GM06990 (cell line): ENCODE measurements around the gene ASAP2.

Experiments used
- DNase-seq: peaks from one replicate; pipeline ENCODE4 v3.0.0-alpha.2; 2011; ENCODE audit not compliant: insufficient read length; ENCODE audit errors: extremely low read depth
- H3K27me3 ChIP-seq: replicated peaks from 2 replicates; pipeline ENCODE4 v1.6.0; 2011; ENCODE audit warnings: low read length; ENCODE audit not compliant: control insufficient read depth, insufficient read depth
- H3K36me3 ChIP-seq: 2 replicates; pipeline ENCODE4 v1.5.1; 2011; ENCODE audit warnings: low read length; ENCODE audit not compliant: control insufficient read depth, insufficient read depth
- H3K4me3 ChIP-seq: replicated peaks from 2 replicates; pipeline ENCODE4 v1.5.1; 2011; ENCODE audit warnings: low read depth, mild to moderate bottlenecking, control low read depth, low read length
- TF ChIP-seq, protein P1 (sequence below): IDR thresholded peaks from 2 replicates; pipeline ENCODE4 v1.5.1; 2011; ENCODE audit warnings: low read length, control low read depth, mild to moderate bottlenecking, inconsistent platforms; ENCODE audit not compliant: insufficient read depth, poor library complexity, severe bottlenecking

Gene ASAP2

DNA sequence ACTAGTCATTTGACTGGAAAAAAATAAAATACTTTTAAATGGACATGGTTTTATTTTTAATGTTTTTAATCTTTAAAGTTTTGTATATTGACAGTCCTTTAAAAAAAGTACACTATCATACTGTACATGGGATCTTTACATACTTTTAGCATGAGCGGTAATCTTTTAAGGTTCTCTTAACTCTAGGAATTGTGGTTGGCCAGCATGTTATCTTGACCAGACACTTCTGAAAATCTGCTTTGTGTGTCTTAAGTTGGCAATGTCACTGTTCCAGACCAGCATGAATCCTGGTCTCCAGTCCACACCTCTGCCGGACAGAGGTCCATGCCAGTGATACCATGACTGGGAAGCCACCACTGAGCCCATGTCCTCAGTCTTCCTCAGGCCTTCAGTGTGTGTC lies 199.0 kb downstream of the ASAP2 start:
- Histone ChIP-seq H3K27me3 (no peaks in the 10 kb centered on the region), H3K36me3 (no peaks in the 10 kb centered on the region; the same call in 1 of the 2 replicates), H3K4me3 (no peak overlapping the region)
- TF ChIP-seq, protein P1, sequence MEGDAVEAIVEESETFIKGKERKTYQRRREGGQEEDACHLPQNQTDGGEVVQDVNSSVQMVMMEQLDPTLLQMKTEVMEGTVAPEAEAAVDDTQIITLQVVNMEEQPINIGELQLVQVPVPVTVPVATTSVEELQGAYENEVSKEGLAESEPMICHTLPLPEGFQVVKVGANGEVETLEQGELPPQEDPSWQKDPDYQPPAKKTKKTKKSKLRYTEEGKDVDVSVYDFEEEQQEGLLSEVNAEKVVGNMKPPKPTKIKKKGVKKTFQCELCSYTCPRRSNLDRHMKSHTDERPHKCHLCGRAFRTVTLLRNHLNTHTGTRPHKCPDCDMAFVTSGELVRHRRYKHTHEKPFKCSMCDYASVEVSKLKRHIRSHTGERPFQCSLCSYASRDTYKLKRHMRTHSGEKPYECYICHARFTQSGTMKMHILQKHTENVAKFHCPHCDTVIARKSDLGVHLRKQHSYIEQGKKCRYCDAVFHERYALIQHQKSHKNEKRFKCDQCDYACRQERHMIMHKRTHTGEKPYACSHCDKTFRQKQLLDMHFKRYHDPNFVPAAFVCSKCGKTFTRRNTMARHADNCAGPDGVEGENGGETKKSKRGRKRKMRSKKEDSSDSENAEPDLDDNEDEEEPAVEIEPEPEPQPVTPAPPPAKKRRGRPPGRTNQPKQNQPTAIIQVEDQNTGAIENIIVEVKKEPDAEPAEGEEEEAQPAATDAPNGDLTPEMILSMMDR: no peak
- no peak for DNase-seq

DNA sequence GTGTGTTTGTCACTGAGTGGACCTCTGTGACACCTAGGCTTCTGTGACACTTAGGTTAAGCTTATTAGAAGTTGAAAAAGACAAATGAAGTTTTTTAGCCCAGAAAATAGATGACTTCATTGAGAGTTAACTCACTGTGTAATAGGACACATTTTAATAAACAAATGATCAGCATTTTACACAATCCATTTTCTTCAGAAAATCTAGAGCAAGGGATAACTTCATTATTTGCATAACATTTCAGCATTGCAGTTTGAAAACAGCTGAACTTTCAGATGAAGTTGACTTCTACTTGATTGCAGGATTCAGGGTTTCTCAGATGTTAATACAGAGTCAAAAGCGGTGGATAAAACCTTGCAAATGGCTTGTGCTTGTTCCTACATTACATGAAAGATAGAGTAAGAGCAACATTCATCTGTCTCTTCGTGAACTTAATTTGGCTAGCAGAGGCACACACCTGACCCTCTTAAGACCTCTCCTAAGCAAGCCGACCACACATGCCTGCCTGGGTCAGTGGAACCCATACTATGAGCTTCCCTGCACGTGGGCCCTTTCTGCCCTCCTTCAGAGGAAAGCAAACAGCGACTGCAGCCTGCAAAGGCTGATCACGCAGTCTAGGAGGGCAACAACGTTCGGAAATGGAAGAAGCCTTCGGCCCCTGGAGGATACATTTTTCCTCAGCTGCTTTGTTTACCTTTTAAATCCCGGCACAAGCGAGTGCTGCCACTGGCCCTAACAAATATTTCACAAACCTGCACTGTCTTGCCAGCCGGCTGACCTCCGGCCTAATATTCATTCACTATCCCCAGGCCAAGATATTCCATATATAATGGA lies 200.1 kb downstream of the ASAP2 start:
- TF ChIP-seq, protein P1: no peak
- H3K4me3 ChIP-seq: no peak overlapping the region
- no peaks in the 10 kb centered on the region for H3K27me3 ChIP-seq
- no peak for DNase-seq
- H3K36me3 ChIP-seq: no peaks in the 10 kb centered on the region; the same call in 1 of the 2 replicates

- Histone ChIP-seq H3K27me3 (no peaks in the 10 kb centered on the region), H3K36me3 (peaks cover 2% of the 10 kb centered on the region; the same call in 1 of the 2 replicates), H3K4me3 (no peak overlapping the region)
- DNase-seq: no peak
- TF ChIP-seq, protein P1: no peak
Measured at GRCh38 chr2:9407363-9407811, 200.8 kb downstream of the ASAP2 start.

- Histone ChIP-seq H3K27me3 (no peaks in the 10 kb centered on the region), H3K4me3 (no peak overlapping the region), H3K36me3 (peaks cover 2% of the 10 kb centered on the region; the same call in 1 of the 2 replicates)
- no peak for DNase-seq
- TF ChIP-seq, protein P1: no peak
Measured at GRCh38 chr2:9408641-9409151, 202.1 kb downstream of the ASAP2 start.

DNA sequence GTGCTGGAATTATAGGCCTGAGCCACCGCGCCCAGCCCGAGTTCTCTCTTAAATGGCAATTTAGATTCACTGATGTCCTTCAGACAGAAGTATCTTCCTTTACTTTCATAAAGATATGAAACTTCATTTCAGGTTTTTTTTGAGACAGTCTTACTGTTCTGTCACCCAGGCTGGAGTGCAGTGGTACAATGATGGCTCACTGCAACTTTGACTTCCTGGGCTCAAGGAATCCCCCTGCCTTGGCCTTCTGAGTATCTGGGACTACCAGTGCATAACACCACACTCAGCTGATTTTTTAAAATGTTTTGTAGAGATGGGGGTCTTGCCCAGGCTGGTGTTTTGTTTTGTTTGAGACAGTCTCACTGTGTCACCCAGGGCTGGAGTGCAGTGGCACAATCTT lies 203.5 kb downstream of the ASAP2 start:
- Histone ChIP-seq H3K27me3 (no peaks in the 10 kb centered on the region), H3K4me3 (no peak overlapping the region), H3K36me3 (peaks cover 2% of the 10 kb centered on the region; the same call in 1 of the 2 replicates)
- TF ChIP-seq, protein P1: no peak
- no peak for DNase-seq
